HCT116 (cell line): Measurements from ENCODE around the gene PTPRF. TPM values are rescaled to one million over a fixed set of nuclear protein-coding genes. Genes with fewer than 3 reads are reported as not detected.

Source experiments
- ATAC-seq: fragments of 200-7000 bp; cut with Tn5 transposase; 2 replicates; pipeline ENCODE4 v1.9.1; 2020; ENCODE audit warnings: mild to moderate bottlenecking, moderate library complexity
- BruUV-seq: library from RNA; stranded (reverse); fragments of 400-500 nt; replicated peaks from 2 replicates; lab custom pipeline; 2021; lab: Mats Ljungman, UMichigan
- CTCF ChIA-PET: fragments of 300-600 bp; sonication (Branson Sonifier 250); formaldehyde crosslinking; loops from one replicate; lab custom pipeline; 2021; ENCODE audit warnings: antibody characterized with exemption; lab: Charles Lee
- POLR2A ChIA-PET: fragments of 300-600, 350-600 bp; sonication (Branson Sonifier 250); formaldehyde crosslinking; loops from one replicate; lab custom pipeline; 2021; ENCODE audit warnings: antibody characterized with exemption; lab: Charles Lee
- RAD21 ChIA-PET, 2 experiments: fragments of 300-600 bp; sonication (Branson Sonifier 250); formaldehyde crosslinking; loops; one replicate each; lab custom pipeline; 2023; ENCODE audit warnings: low total read pairs in 2 of 2; ENCODE audit not compliant: uncharacterized antibody in 2 of 2, unreplicated experiment in 2 of 2, low non-redundant PET in 1 of 2; lab: Charles Lee
- DNase-seq: peaks from one replicate; pipeline ENCODE4 v3.0.0-alpha.2; 2010; ENCODE audit warnings: low read depth, low spot score
- H2AFZ ChIP-seq: fragments of 200-600 bp; shearing (Covaris generic), sonication (generic); 2 replicates; pipeline ENCODE4 v1.6.1; 2017; ENCODE audit warnings: low read depth, mixed run types, mixed read lengths, antibody characterized with exemption, low read length; ENCODE audit not compliant: poor library complexity, severe bottlenecking
- H3K27ac ChIP-seq: 2 replicates; pipeline ENCODE4 v1.5.1; 2012; ENCODE audit warnings: low read depth, low read length
- H3K27me3 ChIP-seq: fragments of 200-600 bp; sonication (generic); 2 replicates; pipeline ENCODE4 v1.6.1; 2016; ENCODE audit warnings: mixed run types, low read length, mixed read lengths; ENCODE audit not compliant: insufficient read depth
- H3K36me3 ChIP-seq, 2 experiments: fragments of 200-500 bp in 1 of 2; fragments of 200-600 bp in 1 of 2; sonication (Bioruptor generic) in 1 of 2; sonication (generic) in 1 of 2; 2 replicates each; pipeline versions ENCODE4 v1.5.1 to v1.6.1; 2014 to 2016; ENCODE audit warnings: low read length in 2 of 2, inconsistent platforms in 1 of 2, mixed read lengths in 1 of 2, mixed run types in 1 of 2; ENCODE audit not compliant: insufficient read depth in 2 of 2, control insufficient read depth in 1 of 2
- H3K4me1 ChIP-seq, 2 experiments: fragments of 200-600 bp in 1 of 2; sonication (generic) in 1 of 2; 2 replicates each; pipeline versions ENCODE4 v1.5.1 to v1.6.1; 2012 to 2017; ENCODE audit warnings: low read length in 2 of 2, inconsistent platforms in 1 of 2, mild to moderate bottlenecking in 1 of 2, mixed read lengths in 1 of 2, mixed run types in 1 of 2, moderate library complexity in 1 of 2; ENCODE audit not compliant: insufficient read depth in 2 of 2, control insufficient read depth in 1 of 2
- H3K4me2 ChIP-seq: fragments of 200-600 bp; sonication (generic); 2 replicates; pipeline ENCODE4 v1.6.1; 2017; ENCODE audit warnings: mixed run types, low read length, mixed read lengths
- H3K4me3 ChIP-seq, 2 experiments: fragments of 200-600 bp in 1 of 2; sonication (generic) in 1 of 2; replicated peaks in 1 of 2; 2 replicates each; pipeline ENCODE4 v1.5.1; 2011 to 2016; ENCODE audit warnings: low read length in 2 of 2, control low read depth in 1 of 2, low read depth in 1 of 2, mild to moderate bottlenecking in 1 of 2, mixed read lengths in 1 of 2, mixed run types in 1 of 2
- H3K79me2 ChIP-seq: fragments of 200-600 bp; sonication (generic); 2 replicates; pipeline ENCODE4 v1.6.1; 2017; ENCODE audit warnings: mild to moderate bottlenecking, mixed run types, low read length, moderate library complexity, mixed read lengths; ENCODE audit not compliant: insufficient read depth
- H3K9ac ChIP-seq: fragments of 200-600 bp; sonication (generic); 2 replicates; pipeline ENCODE4 v1.6.1; 2016; ENCODE audit warnings: low read length, mixed read lengths
- H3K9me2 ChIP-seq: fragments of 200-600 bp; sonication (generic), shearing (Covaris generic); 2 replicates; pipeline ENCODE4 v1.6.1; 2017; ENCODE audit warnings: mixed run types, mild to moderate bottlenecking, moderate library complexity; ENCODE audit not compliant: insufficient read depth
- H3K9me3 ChIP-seq, 2 experiments: fragments of 200-500 bp in 1 of 2; fragments of 200-600 bp in 1 of 2; sonication (Bioruptor generic) in 1 of 2; sonication (generic) in 1 of 2; 2 replicates each; pipeline ENCODE4 v1.6.1; 2014 to 2017; ENCODE audit warnings: low read length in 2 of 2, mixed read lengths in 2 of 2, inconsistent platforms in 1 of 2, low read depth in 1 of 2, mild to moderate bottlenecking in 1 of 2, mixed run types in 1 of 2, moderate library complexity in 1 of 2; ENCODE audit not compliant: control insufficient read depth in 1 of 2, insufficient read depth in 1 of 2
- H4K20me1 ChIP-seq: fragments of 200-600 bp; sonication (generic), shearing (Covaris generic); 2 replicates; pipeline ENCODE4 v1.6.1; 2017; ENCODE audit warnings: mixed run types, mild to moderate bottlenecking, moderate library complexity; ENCODE audit not compliant: insufficient read depth
- EGR1 ChIP-seq: IDR thresholded peaks from 2 replicates; pipeline ENCODE4 v1.6.1; 2012; ENCODE audit warnings: low read depth
- ELF1 ChIP-seq: IDR thresholded peaks from 2 replicates; pipeline ENCODE4 v1.6.1; 2012; ENCODE audit warnings: low read depth, borderline replicate concordance
- EZH2 ChIP-seq: fragments of 200-600 bp; sonication (generic); IDR thresholded peaks from 2 replicates; pipeline ENCODE4 v1.6.1; 2017; ENCODE audit warnings: antibody characterized with exemption, mixed run types
- EZH2phosphoT487 ChIP-seq: fragments of 200-600 bp; IDR thresholded peaks from 2 replicates; pipeline ENCODE4 v1.6.1; 2018; ENCODE audit warnings: antibody characterized with exemption, borderline replicate concordance
- FOSL1 ChIP-seq: IDR thresholded peaks from 2 replicates; pipeline ENCODE4 v1.6.1; 2012; ENCODE audit warnings: low read depth
- JUND ChIP-seq: IDR thresholded peaks from 2 replicates; pipeline ENCODE4 v1.6.1; 2012
- MAX ChIP-seq: IDR thresholded peaks from 2 replicates; pipeline ENCODE4 v1.6.1; 2012
- POLR2A ChIP-seq: IDR thresholded peaks from 2 replicates; pipeline ENCODE4 v1.7.0; 2011; ENCODE audit warnings: borderline replicate concordance; ENCODE audit not compliant: insufficient read depth, insufficient read length; ENCODE audit errors: extremely low read depth
- POLR2AphosphoS5 ChIP-seq: IDR thresholded peaks from 2 replicates; pipeline ENCODE4 v1.6.1; 2011; ENCODE audit warnings: mild to moderate bottlenecking, low read depth, low read length, moderate library complexity
- RAD21 ChIP-seq: IDR thresholded peaks from 2 replicates; pipeline ENCODE4 v1.6.1; 2012; ENCODE audit warnings: low read depth, mild to moderate bottlenecking
- SIN3A ChIP-seq: IDR thresholded peaks from 2 replicates; pipeline ENCODE4 v1.6.1; 2012; ENCODE audit warnings: low read depth
- SP1 ChIP-seq: IDR thresholded peaks from 2 replicates; pipeline ENCODE4 v1.6.1; 2012; ENCODE audit warnings: low read depth
- ZFX ChIP-seq: fragments of 450-650 bp; IDR thresholded peaks from 2 replicates; pipeline ENCODE4 v1.6.1; 2017
- ZNF274 ChIP-seq: fragments of 200-500 bp; sonication (Bioruptor generic); IDR thresholded peaks from 2 replicates; pipeline ENCODE4 v1.6.1; 2014; ENCODE audit warnings: mild to moderate bottlenecking, low read depth, low read length, inconsistent platforms
- intact Hi-C: fragments of 100-400 bp; cut with micrococcal nuclease; formaldehyde crosslinking; loops from 2 replicates; pipeline ENCODE4 v1.10.0; 2022
- total RNA-seq: library from RNA; stranded (reverse); gene quantifications from one replicate; pipeline ENCODE4 v1.2.1, GENCODE V29; 2021; ENCODE audit not compliant: unreplicated experiment

The PTPRF gene
- total RNA-seq, 1 experiment from 2014 or later, result 224 TPM

- no peaks in the 10 kb centered on the region for H4K20me1 ChIP-seq
- H3K4me1 ChIP-seq, result no peaks in the 10 kb centered on the region
- no TSS peak for BruUV-seq
- no peak for ATAC-seq
- CTCF ChIA-PET, result no interaction called here
- POLR2A ChIA-PET, result no interaction called here
- H3K9me3 ChIP-seq, result no peaks in the 10 kb centered on the region
- H3K9ac ChIP-seq, result no peak overlapping the region
- no peaks in the 10 kb centered on the region for H3K27me3 ChIP-seq
- H3K27ac ChIP-seq, result no peak overlapping the region
- DNase-seq, result no peak
- no peak for TF ChIP-seq EZH2phosphoT487
- TF ChIP-seq SP1, result no peak
- TF ChIP-seq ELF1, result no peak
- TF ChIP-seq EGR1, result no peak
- no peak for TF ChIP-seq POLR2A
- TF ChIP-seq MAX, result no peak
- TF ChIP-seq RAD21, result no peak
- no peak for TF ChIP-seq SIN3A
- no peak for TF ChIP-seq POLR2AphosphoS5
- no peak for TF ChIP-seq ZFX
- TF ChIP-seq FOSL1, result no peak
- TF ChIP-seq JUND, result no peak
- TF ChIP-seq ZNF274, result no peak
- TF ChIP-seq EZH2, result no peak
- H3K36me3 ChIP-seq, result peaks cover 10 to 37% of the 10 kb centered on the region in 2 experiments; a peak in 3 of 4 replicates
- no peak overlapping the region for H3K4me3 ChIP-seq
- peaks cover 75% of the 10 kb centered on the region for H3K79me2 ChIP-seq
- no peak overlapping the region for H3K4me2 ChIP-seq
- no peak overlapping the region for H2AFZ ChIP-seq
- RAD21 ChIA-PET, result no interaction called here
- intact Hi-C loops, result no loop called here
- no peaks in the 10 kb centered on the region for H3K9me2 ChIP-seq
These were observed 29.6 kb downstream of the PTPRF start for GRCh38 chr1:43560286-43560685.
